ENCODE data around the gene VAPA. TPM values are rescaled to one million over a fixed set of nuclear protein-coding genes. Genes with fewer than 3 reads are reported as not detected.

VAPA gene
- polyA plus RNA-seq, 3 donors, result 106 to 393 (median 334) TPM

DNA sequence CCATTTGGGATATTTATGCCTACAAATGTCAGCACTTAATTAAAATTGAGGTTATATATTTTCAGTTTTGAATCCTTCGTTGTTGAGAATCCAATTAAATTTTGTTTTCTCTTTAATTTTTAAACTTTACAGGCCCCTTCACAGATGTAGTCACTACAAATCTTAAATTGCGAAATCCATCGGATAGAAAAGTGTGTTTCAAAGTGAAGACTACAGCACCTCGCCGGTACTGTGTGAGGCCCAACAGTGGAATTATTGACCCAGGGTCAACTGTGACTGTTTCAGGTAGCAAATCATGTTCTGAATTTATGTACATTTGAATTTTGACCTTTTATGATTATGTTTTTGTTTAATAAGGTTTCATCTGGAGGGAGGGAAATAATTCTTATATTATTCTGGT, 17.9 kb downstream of the VAPA start:
- Histone ChIP-seq H3K4me2 (replicated peaks; ENCODE audit: extremely low read depth, low read length, poor library complexity, severe bottlenecking) (no peak overlapping the region), H3K9ac (ENCODE audit: insufficient read depth, low read length, poor library complexity, severe bottlenecking) (no peak overlapping the region), H3K27me3 (ENCODE audit: control insufficient read depth in 2 of 2, insufficient read depth in 2 of 2, low read length in 2 of 2) (no peaks in the 10 kb centered on the region), H3K9me3 (replicated peaks in 1 of 2; ENCODE audit: control insufficient read depth in 1 of 2, insufficient read depth in 1 of 2, low read length in 2 of 2) (no peaks in the 10 kb centered on the region), H3K4me1 (ENCODE audit: control insufficient read depth in 1 of 2, insufficient read depth in 2 of 2, low read length in 2 of 2) (peaks cover 5 to 20% of the 10 kb centered on the region in 2 donors), H4K20me1 (ENCODE audit: insufficient read depth, low read length) (peaks cover 100% of the 10 kb centered on the region), H3K4me3 (replicated peaks in 1 of 3; ENCODE audit: low read depth in 2 of 3, low read length in 3 of 3) (no peak overlapping the region), H3K36me3 (replicated peaks in 1 of 2; ENCODE audit: control insufficient read depth in 1 of 2, insufficient read depth in 2 of 2, low read length in 2 of 2) (peaks cover 31 to 44% of the 10 kb centered on the region in 2 donors), H2AFZ (ENCODE audit: insufficient read depth, low read depth, low read length, poor library complexity, severe bottlenecking) (no peak overlapping the region), H3K27ac (ENCODE audit: low read depth in 1 of 2, low read length in 2 of 2) (peak overlapping the region in 1 of 2 donors; percentile 52), H3K79me2 (ENCODE audit: insufficient read depth, low read length) (peaks cover 98% of the 10 kb centered on the region)
- peaks cover 0 to 2% (median 0%) of the 10 kb centered on the region in 3 donors for H3K27me3 Mint-ChIP-seq (ENCODE audit: low read depth in 3 of 3)
- H3K27ac Mint-ChIP-seq, result peak overlapping the region in 5 of 7 donors; percentile 13 to 79 (median 72)
- peaks cover 22 to 43% of the 10 kb centered on the region in 2 donors for H3K36me3 Mint-ChIP-seq
- H3K4me1 Mint-ChIP-seq, result peaks cover 25% of the 10 kb centered on the region
- TF ChIP-seq CTCF (IDR thresholded peaks at IDR 0.05), result no peak
- no peak overlapping the region for H3K4me3 Mint-ChIP-seq
- WGBS (ENCODE audit: insufficient coverage), result 50% methylated on average over 2 of the region's 5 CpGs
- H3K9me3 Mint-ChIP-seq, result peaks cover 0 to 2% (median 0%) of the 10 kb centered on the region in 7 donors
- DNase-seq, result no peak
- intact Hi-C loops (cut with micrococcal nuclease), result no loop called here

DNA sequence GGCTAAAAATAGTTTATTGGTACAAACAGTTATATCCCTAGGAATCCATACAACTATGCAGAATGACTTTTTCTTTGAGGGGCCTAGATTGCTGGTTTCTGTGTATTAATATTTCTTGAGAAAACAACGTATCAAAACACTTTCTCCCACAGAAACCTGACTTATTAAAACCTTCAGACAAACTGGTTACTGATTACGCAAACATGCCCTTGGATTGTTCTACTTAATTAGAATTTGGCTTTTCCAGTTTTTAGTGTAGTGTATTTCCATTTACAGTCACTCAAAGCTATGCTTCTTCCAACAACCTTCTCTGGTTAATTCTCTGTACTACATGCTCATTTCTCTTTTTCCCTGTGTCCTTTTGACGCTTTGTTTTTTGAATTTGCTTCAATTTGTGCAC, 20.0 kb downstream of the VAPA start:
- H4K20me1 ChIP-seq (ENCODE audit: insufficient read depth, low read length), result peaks cover 93% of the 10 kb centered on the region
- H3K36me3 ChIP-seq (replicated peaks in 1 of 2; ENCODE audit: control insufficient read depth in 1 of 2, insufficient read depth in 2 of 2, low read length in 2 of 2), result peaks cover 52 to 66% of the 10 kb centered on the region in 2 donors
- H3K4me2 ChIP-seq (replicated peaks; ENCODE audit: extremely low read depth, low read length, poor library complexity, severe bottlenecking), result no peak overlapping the region
- WGBS (ENCODE audit: insufficient coverage), result no CpG with 5 or more reads among the region's 3 CpGs
- no peak for DNase-seq
- H3K79me2 ChIP-seq (ENCODE audit: insufficient read depth, low read length), result peaks cover 90% of the 10 kb centered on the region
- H3K27me3 ChIP-seq (ENCODE audit: control insufficient read depth in 2 of 2, insufficient read depth in 2 of 2, low read length in 2 of 2), result no peaks in the 10 kb centered on the region
- intact Hi-C loops (cut with micrococcal nuclease), result no loop called here
- H3K9ac ChIP-seq (ENCODE audit: insufficient read depth, low read length, poor library complexity, severe bottlenecking), result no peak overlapping the region
- H3K36me3 Mint-ChIP-seq, result peaks cover 41 to 65% of the 10 kb centered on the region in 2 donors
- H2AFZ ChIP-seq (ENCODE audit: insufficient read depth, low read depth, low read length, poor library complexity, severe bottlenecking), result no peak overlapping the region
- peaks cover 0 to 2% (median 0%) of the 10 kb centered on the region in 7 donors for H3K9me3 Mint-ChIP-seq
- no peak overlapping the region for H3K4me3 ChIP-seq (replicated peaks in 1 of 3; ENCODE audit: low read depth in 2 of 3, low read length in 3 of 3)
- H3K4me1 ChIP-seq (ENCODE audit: control insufficient read depth in 1 of 2, insufficient read depth in 2 of 2, low read length in 2 of 2), result peaks cover 4 to 16% of the 10 kb centered on the region in 2 donors
- H3K4me1 Mint-ChIP-seq, result peaks cover 12% of the 10 kb centered on the region
- H3K27me3 Mint-ChIP-seq (ENCODE audit: low read depth in 3 of 3), result peaks cover 0 to 2% (median 0%) of the 10 kb centered on the region in 3 donors
- H3K27ac Mint-ChIP-seq, result peak overlapping the region in 1 of 7 donors; percentile 61
- H3K9me3 ChIP-seq (replicated peaks in 1 of 2; ENCODE audit: control insufficient read depth in 1 of 2, insufficient read depth in 1 of 2, low read length in 2 of 2), result no peaks in the 10 kb centered on the region
- TF ChIP-seq CTCF (IDR thresholded peaks at IDR 0.05), result no peak
- H3K4me3 Mint-ChIP-seq, result no peak overlapping the region
- H3K27ac ChIP-seq (ENCODE audit: low read depth in 1 of 2, low read length in 2 of 2), result no peak overlapping the region

All from CD14-positive monocyte (primary cell).